ENCODE measurements around the gene BABAM2. TPM values are rescaled to one million over a fixed set of nuclear protein-coding genes. Genes with fewer than 3 reads are reported as not detected.

The BABAM2 gene
- total and polyA plus RNA-seq, 2 experiments from 2014 or later, result 35.2 to 46.1 TPM

- 93 to 99% methylated on average over 4 of the region's 4 CpGs for WGBS, 2 experiments (ENCODE audit: low coverage in 1 of 2, low lambda C conversion rate in 2 of 2, missing lambda C conversion rate in 2 of 2)
- no peak overlapping the region for H2AFZ ChIP-seq
- in situ Hi-C loops (cut with MboI), result no loop called here
Measured at GRCh38 chr2:28150994-28151393, 260.5 kb downstream of the BABAM2 start.

GRCh38 chr2:28152585-28153280 lies 262.2 kb downstream of the BABAM2 start:
- Histone ChIP-seq H3K4me2 (ENCODE audit: unreplicated experiment) (peak overlapping the region; percentile 58), H3K36me3 (ENCODE audit: low read depth) (peaks cover 3% of the 10 kb centered on the region; the same call in 1 of the 2 replicates), H3F3A (ENCODE audit: insufficient read depth) (peaks cover 11% of the 10 kb centered on the region), H3K4me1 (ENCODE audit: insufficient read depth) (peaks cover 12% of the 10 kb centered on the region), H3K4me3 (no peak overlapping the region), H4K20me1 (ENCODE audit: insufficient read depth) (no peaks in the 10 kb centered on the region), H3K27ac (no peak overlapping the region), H2AFZ (no peak overlapping the region), H3K79me2 (ENCODE audit: insufficient read depth) (no peaks in the 10 kb centered on the region), H3K27me3 (replicated peaks; ENCODE audit: insufficient read depth) (no peaks in the 10 kb centered on the region), H3K9ac (no peak overlapping the region), H3K9me3 (ENCODE audit: low read depth) (no peaks in the 10 kb centered on the region), H3K9me2 (ENCODE audit: insufficient read depth) (no peaks in the 10 kb centered on the region)
- DNase-seq, result peak; percentile 70
- WGBS, 2 experiments (ENCODE audit: low coverage in 1 of 2, low lambda C conversion rate in 2 of 2, missing lambda C conversion rate in 2 of 2), result 68 to 72% methylated on average over 3 of the region's 3 CpGs
- no peak for TF ChIP-seq EZH2phosphoT487 (IDR thresholded peaks at IDR 0.05; ENCODE audit: insufficient read depth, low read depth)
- no peak for TF ChIP-seq EZH2 (IDR thresholded peaks at IDR 0.05; ENCODE audit: insufficient read depth, poor library complexity, severe bottlenecking)
- in situ Hi-C loops (cut with MboI), result no loop called here

More at GRCh38 chr2:28150994-28151393, 260.5 kb downstream of the BABAM2 start:
- Histone ChIP-seq H3F3A (ENCODE audit: insufficient read depth) (peaks cover 11% of the 10 kb centered on the region), H3K36me3 (ENCODE audit: low read depth) (peaks cover 3% of the 10 kb centered on the region; the same call in 1 of the 2 replicates), H4K20me1 (ENCODE audit: insufficient read depth) (no peaks in the 10 kb centered on the region), H3K9me3 (ENCODE audit: low read depth) (no peaks in the 10 kb centered on the region), H3K9ac (no peak overlapping the region), H3K4me2 (ENCODE audit: unreplicated experiment) (no peak overlapping the region), H3K4me3 (no peak overlapping the region), H3K27me3 (replicated peaks; ENCODE audit: insufficient read depth) (no peaks in the 10 kb centered on the region), H3K79me2 (ENCODE audit: insufficient read depth) (no peaks in the 10 kb centered on the region), H3K9me2 (ENCODE audit: insufficient read depth) (no peaks in the 10 kb centered on the region), H3K4me1 (ENCODE audit: insufficient read depth) (peaks cover 12% of the 10 kb centered on the region), H3K27ac (no peak overlapping the region)
- DNase-seq, result no peak
- TF ChIP-seq EZH2 (IDR thresholded peaks at IDR 0.05; ENCODE audit: insufficient read depth, poor library complexity, severe bottlenecking), result no peak
- no peak for TF ChIP-seq EZH2phosphoT487 (IDR thresholded peaks at IDR 0.05; ENCODE audit: insufficient read depth, low read depth)

GRCh38 chr2:28153851-28154250 lies 263.3 kb downstream of the BABAM2 start:
- Histone ChIP-seq H3K4me2 (ENCODE audit: unreplicated experiment) (no peak overlapping the region), H3K4me3 (no peak overlapping the region), H4K20me1 (ENCODE audit: insufficient read depth) (no peaks in the 10 kb centered on the region), H3K27me3 (replicated peaks; ENCODE audit: insufficient read depth) (no peaks in the 10 kb centered on the region), H3K9me2 (ENCODE audit: insufficient read depth) (no peaks in the 10 kb centered on the region), H3K9me3 (ENCODE audit: low read depth) (no peaks in the 10 kb centered on the region), H3F3A (ENCODE audit: insufficient read depth) (peaks cover 14% of the 10 kb centered on the region), H3K27ac (no peak overlapping the region), H3K36me3 (ENCODE audit: low read depth) (peaks cover 3% of the 10 kb centered on the region; the same call in 1 of the 2 replicates), H3K79me2 (ENCODE audit: insufficient read depth) (no peaks in the 10 kb centered on the region), H2AFZ (no peak overlapping the region), H3K9ac (no peak overlapping the region), H3K4me1 (ENCODE audit: insufficient read depth) (peaks cover 12% of the 10 kb centered on the region)
- no peak for DNase-seq
- WGBS, 2 experiments (ENCODE audit: low coverage in 1 of 2, low lambda C conversion rate in 2 of 2, missing lambda C conversion rate in 2 of 2), result 86 to 93% methylated on average over 3 of the region's 3 CpGs
- no peak for TF ChIP-seq EZH2phosphoT487 (IDR thresholded peaks at IDR 0.05; ENCODE audit: insufficient read depth, low read depth)
- TF ChIP-seq EZH2 (IDR thresholded peaks at IDR 0.05; ENCODE audit: insufficient read depth, poor library complexity, severe bottlenecking), result no peak
- in situ Hi-C loops (cut with MboI), result no loop called here

- peaks cover 12% of the 10 kb centered on the region for H3K4me1 ChIP-seq (ENCODE audit: insufficient read depth)
- no peaks in the 10 kb centered on the region for H3K9me2 ChIP-seq (ENCODE audit: insufficient read depth)
- H3K4me2 ChIP-seq (ENCODE audit: unreplicated experiment), result no peak overlapping the region
- no peak overlapping the region for H3K4me3 ChIP-seq
- H3F3A ChIP-seq (ENCODE audit: insufficient read depth), result peaks cover 14% of the 10 kb centered on the region
- WGBS, 2 experiments (ENCODE audit: low coverage in 1 of 2, low lambda C conversion rate in 2 of 2, missing lambda C conversion rate in 2 of 2), result 99% methylated on average over 4 of the region's 4 CpGs
- H3K9me3 ChIP-seq (ENCODE audit: low read depth), result no peaks in the 10 kb centered on the region
- no peak overlapping the region for H3K27ac ChIP-seq
- H4K20me1 ChIP-seq (ENCODE audit: insufficient read depth), result no peaks in the 10 kb centered on the region
- no peak for DNase-seq
- in situ Hi-C loops (cut with MboI), result no loop called here
- no peak overlapping the region for H3K9ac ChIP-seq
- H3K27me3 ChIP-seq (replicated peaks; ENCODE audit: insufficient read depth), result no peaks in the 10 kb centered on the region
- H3K36me3 ChIP-seq (ENCODE audit: low read depth), result peaks cover 3% of the 10 kb centered on the region; the same call in 1 of the 2 replicates
- no peaks in the 10 kb centered on the region for H3K79me2 ChIP-seq (ENCODE audit: insufficient read depth)
- TF ChIP-seq EZH2 (IDR thresholded peaks at IDR 0.05; ENCODE audit: insufficient read depth, poor library complexity, severe bottlenecking), result no peak
- TF ChIP-seq EZH2phosphoT487 (IDR thresholded peaks at IDR 0.05; ENCODE audit: insufficient read depth, low read depth), result no peak
- H2AFZ ChIP-seq, result no peak overlapping the region
Measured at GRCh38 chr2:28155086-28155485, 264.6 kb downstream of the BABAM2 start.
